Activated gamma-delta T cell treated with Interleukin-2 at 50 U/mL for 16 hours (primary cell): ENCODE measurements around the gene CPT2.
"Not testable (repeated sequence)": the region's sequence is repeated elsewhere in the genome, so short reads cannot be mapped to it uniquely, and the experiment has no call there.

Experiments used
- DNase-seq: peaks from one replicate; pipeline ENCODE4 v3.0.0-alpha.2; 2020

The CPT2 gene

DNA sequence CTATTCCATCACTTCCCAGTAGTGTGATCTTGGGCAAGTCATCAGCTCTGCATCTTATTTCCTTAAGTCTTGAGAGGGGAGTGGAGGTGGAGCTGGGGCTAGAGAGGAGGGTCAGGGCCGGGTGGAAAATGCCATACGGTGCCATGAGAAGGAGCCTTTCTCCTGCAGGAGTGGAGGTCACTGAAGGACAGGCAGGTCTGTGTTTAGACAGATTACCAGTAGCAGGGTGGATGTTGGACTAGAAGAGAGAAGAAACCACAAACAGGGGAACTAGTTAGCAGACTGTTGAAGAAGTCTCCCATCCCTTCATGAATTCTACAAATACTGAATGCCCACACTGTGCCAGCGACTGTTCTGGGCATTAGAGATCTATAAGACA is 13.9 kb upstream of the CPT2 start:
- no peak for DNase-seq

DNA sequence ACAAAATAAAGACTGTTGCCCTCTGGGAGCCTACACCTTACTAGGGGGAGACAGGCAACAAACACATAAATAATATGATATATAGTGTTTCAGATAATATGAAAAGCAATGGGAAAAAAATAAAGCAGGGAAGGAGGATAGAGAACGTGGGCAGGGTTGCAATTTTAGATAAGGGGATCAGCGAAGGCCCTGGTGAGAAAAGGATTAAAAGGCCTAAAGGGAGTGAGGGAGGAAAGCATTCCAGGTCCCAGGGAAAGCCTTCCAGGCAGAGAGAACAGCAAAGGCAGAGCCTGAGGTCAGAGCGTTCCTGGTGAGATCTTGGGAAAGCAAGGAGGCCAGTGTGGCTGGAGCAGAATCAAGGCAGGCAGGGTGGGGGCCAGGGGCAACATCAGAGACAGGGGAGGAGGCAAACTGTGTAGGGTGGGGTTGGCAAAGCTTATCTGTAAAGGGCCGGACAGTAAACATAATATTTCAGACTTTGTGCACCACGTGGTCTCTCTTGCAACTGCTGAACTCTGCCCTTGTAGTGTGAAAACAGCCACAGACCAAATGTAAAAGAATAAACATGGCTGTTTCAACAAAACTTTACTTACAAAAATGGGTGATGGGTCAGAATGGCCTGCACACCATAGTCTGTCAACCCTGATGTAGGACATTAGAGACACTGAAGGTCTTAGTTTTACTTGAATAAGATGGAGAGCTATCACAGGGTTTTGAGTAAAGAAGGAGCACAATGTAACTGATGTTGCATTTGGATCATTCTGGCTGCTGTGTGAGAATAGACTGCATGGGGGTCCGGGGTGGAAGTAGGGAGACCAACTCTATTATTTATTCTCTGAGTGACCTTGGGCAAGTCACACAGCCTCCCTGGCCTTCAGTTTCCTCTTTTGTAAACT is 13.3 kb upstream of the CPT2 start:
- no peak for DNase-seq

- not testable (repeated sequence) for DNase-seq
Observed at GRCh38 chr1:53185955-53186297, 10.7 kb upstream of the CPT2 start.

- DNase-seq, result no peak
Observed at GRCh38 chr1:53186533-53186932, 10.1 kb upstream of the CPT2 start.

GRCh38 chr1:53187401-53187800 is 9.2 kb upstream of the CPT2 start:
- no peak for DNase-seq

DNA sequence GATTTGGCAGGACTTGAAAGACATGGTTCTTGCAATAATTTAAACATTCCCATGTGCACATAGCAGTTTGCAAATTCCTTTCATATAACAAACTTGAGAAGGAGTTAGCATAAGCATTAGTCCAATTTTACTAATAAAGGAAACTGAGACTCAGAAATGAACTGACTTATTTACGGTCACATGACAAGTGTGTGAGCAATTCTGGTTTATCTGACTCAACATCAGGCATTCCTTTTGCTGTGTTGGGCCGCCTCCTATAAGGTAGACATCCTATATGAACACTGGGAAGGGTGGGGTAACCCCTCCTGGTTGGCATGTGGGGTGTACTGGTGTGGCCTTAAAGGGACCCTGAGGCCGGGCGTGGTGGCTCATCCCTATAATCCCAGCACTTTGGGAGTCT is 8.5 kb upstream of the CPT2 start:
- no peak for DNase-seq

GRCh38 chr1:53189061-53189460 is 7.6 kb upstream of the CPT2 start:
- DNase-seq, result no peak

- no peak for DNase-seq
Observed at GRCh38 chr1:53190210-53190611, 6.4 kb upstream of the CPT2 start.

GRCh38 chr1:53195246-53196016 is 1.2 kb upstream of the CPT2 start:
- no peak for DNase-seq

DNA sequence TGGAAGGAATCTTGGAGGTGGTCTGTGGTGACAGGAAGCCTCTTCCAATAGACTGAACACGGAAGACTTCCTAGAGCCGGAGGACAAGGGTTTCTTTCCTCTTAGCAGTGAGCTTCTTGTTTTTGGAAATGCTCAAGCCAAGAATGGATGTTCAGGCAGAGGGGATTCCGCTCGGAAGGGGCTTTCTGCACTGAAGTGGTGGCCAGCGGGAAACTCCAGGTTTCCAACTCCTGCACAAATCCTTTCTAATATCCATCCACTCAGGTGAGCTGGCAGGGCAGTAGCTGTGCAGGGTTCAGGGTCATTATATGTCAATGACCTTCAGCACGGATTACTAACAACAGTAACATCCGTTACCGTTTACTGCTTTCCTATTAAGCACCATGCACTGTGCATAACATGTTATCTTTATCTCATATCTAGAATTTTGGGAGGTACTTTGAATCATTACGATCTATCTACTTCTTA is 573 bp upstream of the CPT2 start:
- no peak for DNase-seq

GRCh38 chr1:53197291-53198200 is 922 bp downstream of the CPT2 start:
- no peak for DNase-seq

DNA sequence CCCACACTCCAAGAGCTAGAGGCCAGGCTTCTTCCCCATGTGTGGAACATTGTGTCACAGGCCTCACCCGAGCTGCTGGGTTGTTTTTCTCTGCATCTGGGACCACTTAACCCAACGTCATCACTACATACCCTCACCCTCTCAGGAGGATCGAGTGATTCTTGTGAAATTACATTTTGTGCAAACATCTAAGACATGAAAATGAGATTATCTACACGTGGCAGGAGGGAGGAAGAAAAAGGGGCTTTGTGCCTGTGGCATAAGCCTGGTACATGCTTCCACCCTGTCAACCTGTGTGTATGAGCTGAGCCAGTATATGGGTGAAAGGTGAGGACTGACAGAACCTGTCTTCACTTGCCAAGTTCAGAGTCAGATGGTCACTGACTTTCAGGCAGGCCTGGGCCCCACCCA is 1.6 kb downstream of the CPT2 start:
- no peak for DNase-seq

DNA sequence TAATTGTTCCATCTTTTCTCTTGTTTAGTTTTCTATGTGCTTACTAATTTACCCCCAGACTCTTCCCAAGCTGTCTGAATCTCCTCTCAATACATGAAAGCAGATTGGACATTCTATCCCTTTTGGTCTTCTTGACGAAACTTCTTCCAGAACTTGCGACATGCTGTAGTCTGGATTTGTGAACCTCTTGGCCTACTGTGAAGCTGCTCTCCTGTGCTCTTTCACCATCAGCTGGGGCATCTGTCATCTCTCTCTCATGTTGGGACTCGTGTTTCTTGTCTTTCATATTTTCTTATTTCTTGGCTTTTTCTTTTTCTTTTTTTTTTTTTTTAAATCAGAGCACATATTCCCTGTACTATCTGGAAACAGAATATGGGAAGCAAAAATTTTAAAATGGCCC is 6.8 kb downstream of the CPT2 start:
- DNase-seq, result no peak

GRCh38 chr1:53205496-53205895 is 8.9 kb downstream of the CPT2 start:
- DNase-seq, result not testable (repeated sequence)

- not testable (repeated sequence) for DNase-seq
Observed at GRCh38 chr1:53206083-53206685, 9.6 kb downstream of the CPT2 start.

- DNase-seq, result no peak
Observed at GRCh38 chr1:53206735-53207379, 10.2 kb downstream of the CPT2 start.

DNA sequence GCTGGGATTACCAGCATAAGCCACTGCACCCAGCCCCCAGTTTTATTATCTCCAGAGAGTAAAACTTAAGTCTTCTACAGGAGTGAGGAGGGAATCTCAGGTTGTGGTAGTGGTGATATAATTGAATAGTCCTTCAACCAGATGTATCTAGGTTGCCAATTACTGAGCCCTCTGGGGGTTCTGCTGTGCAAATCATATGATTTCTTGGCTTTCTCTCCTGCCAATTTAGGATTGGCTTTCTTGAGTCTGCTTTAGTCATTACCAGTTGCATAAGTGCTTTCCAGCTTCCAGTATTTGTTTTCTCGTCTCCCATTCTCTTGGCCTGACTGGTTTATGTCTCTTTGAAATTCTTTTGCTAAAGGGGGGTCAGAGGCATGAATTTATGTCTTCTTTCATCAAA is 11.1 kb downstream of the CPT2 start:
- DNase-seq, result no peak

DNA sequence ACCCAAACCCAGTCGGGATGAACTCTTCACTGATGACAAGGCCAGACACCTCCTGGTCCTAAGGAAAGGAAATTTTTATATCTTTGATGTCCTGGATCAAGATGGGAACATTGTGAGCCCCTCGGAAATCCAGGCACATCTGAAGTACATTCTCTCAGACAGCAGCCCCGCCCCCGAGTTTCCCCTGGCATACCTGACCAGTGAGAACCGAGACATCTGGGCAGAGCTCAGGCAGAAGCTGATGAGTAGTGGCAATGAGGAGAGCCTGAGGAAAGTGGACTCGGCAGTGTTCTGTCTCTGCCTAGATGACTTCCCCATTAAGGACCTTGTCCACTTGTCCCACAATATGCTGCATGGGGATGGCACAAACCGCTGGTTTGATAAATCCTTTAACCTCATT is 13.7 kb downstream of the CPT2 start:
- no peak for DNase-seq

DNA sequence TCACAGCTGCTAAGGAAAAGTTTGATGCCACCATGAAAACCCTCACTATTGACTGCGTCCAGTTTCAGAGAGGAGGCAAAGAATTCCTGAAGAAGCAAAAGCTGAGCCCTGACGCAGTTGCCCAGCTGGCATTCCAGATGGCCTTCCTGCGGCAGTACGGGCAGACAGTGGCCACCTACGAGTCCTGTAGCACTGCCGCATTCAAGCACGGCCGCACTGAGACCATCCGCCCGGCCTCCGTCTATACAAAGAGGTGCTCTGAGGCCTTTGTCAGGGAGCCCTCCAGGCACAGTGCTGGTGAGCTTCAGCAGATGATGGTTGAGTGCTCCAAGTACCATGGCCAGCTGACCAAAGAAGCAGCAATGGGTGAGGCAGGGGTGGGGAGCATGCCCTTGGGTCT is 14.3 kb downstream of the CPT2 start:
- DNase-seq, result no peak

DNA sequence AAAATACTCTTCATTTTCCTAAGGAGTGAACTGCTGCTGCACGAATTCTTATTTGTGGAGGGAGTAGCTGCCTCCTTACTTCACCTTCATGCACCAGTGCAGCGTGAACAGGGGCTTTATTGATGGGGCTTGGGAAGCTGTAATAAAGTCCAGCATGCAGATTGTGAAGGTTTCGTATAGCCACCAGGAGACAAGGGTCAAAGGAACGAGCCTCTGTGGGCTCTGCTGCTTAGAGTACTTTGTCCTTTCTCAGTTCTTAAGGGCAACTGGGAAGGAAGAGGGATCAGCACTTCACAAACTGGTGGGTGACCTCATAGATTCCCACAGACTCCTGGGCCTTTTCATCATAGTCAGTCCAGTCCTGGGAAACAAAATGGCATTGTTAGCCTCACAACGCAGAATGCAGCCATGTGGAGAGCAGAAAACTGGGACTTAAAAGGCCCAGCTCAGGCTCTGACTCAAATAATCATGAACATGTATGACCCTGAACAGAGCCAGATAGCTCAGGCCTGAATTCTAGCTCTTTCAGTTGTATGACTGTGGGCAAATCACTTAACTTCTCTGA is 17.8 kb downstream of the CPT2 start:
- DNase-seq, result no peak

DNA sequence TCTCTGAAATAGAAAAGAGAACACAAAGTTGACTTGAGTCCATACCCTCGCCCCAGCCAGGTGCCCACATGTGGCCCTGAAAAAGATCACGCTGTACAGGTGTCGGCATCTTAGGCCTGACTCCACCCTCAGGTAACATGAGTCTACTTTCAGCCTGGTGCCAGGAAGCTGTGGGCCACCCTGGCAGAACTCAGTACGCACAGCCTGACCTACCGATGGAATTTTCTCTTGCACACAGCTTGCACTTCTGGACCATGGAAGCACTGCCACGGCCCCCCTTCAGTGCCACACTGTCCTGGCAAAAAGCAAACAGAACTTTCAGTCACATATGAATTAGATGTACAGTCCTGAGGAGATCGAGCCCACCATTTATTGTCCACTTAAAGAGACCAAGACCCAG is 21.6 kb downstream of the CPT2 start:
- DNase-seq, result no peak

DNA sequence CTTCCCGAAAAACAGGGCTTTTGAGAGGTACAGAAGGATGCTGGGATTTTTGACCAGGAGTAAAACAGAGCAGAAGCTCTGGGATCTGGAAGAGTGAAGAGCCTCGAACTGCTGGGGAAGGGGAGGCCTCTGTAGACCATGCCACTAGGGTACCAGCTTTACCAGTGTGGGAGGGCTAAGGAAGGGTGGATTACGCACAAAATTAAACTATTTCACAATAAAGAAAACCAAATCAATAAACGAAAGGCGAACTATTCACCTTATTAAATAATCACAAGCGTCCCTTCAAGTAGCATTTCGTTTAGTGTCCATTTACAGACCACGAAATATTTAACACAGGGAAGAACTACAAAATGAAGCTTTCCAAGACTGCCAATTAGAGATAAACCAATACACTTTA is 23.1 kb downstream of the CPT2 start:
- DNase-seq, result no peak
